ENCODE results near the gene C1orf210. TPM values are rescaled to one million over a fixed set of nuclear protein-coding genes. Genes with fewer than 3 reads are reported as not detected.

The C1orf210 gene
- total RNA-seq, 1 experiment from 2014 or later: 7.6 TPM

DNA sequence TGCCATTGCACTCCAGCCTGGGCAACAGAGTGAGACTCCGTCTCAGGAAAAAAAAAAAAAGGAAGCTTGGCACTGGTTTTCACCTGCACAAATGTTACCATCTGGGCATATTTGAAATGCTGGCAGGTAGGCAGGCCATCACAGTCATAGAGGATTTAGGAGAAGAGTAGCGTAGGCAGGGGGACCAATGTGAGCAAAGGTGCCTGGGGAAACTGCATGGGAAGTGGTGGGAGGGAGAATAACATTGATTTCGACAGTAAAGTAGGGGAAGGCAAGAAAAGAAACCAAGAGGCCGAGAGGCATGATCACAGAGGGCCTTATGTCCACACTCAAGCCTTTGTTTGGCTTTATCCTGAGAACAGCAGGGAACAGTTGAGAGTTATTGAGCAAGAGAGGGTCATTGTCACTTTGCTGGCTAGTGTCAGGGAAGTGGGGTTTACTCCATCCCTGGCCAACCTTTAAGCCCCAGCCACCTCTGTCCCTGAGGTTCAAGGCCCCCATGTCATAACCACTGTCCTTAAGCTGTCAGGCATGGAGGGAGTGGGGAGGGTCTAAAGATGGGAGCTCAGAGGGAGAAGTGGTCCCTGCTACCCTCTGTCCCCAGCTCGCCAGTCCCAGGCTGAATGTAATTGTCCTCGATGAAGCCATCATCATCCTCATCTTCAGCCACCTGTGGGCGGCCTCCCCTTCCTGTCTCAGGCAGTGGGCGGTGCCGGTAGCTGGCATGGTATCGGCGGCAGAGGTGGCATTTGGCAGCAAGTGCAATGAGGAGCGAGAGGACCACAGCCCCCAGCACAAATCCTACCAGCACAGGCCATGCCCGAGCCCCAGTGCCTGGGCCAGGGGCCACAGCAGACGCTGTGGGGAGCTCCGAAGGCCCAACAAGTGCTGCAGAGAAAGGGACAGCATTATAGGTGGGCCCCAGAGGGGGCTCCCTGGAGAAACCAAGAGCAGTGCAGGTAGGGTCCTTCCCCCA, 2.9 kb downstream of the C1orf210 start:
- H3K9ac ChIP-seq (ENCODE audit: low read length): no peak overlapping the region
- H3K27me3 ChIP-seq (ENCODE audit: insufficient read depth, low read length): no peaks in the 10 kb centered on the region
- ChIA-PET CTCF (no interaction called here), POLR2A (no interaction called here), RAD21 (ENCODE audit: low non-redundant PET in 1 of 2, low total read pairs in 2 of 2, uncharacterized antibody in 2 of 2, unreplicated experiment in 2 of 2) (no interaction called here)
- ATAC-seq (no peak), DNase-seq (ENCODE audit: low read depth, low spot score) (no peak)
- H2AFZ ChIP-seq (ENCODE audit: low read depth, low read length, poor library complexity, severe bottlenecking): no peak overlapping the region
- intact Hi-C loops (cut with micrococcal nuclease): no loop called here
- peaks cover 14 to 27% of the 10 kb centered on the region in 2 experiments; a peak in 3 of 4 replicates for H3K4me1 ChIP-seq (ENCODE audit: control insufficient read depth in 1 of 2, insufficient read depth in 2 of 2, low read length in 2 of 2)
- no peaks in the 10 kb centered on the region for H3K79me2 ChIP-seq (ENCODE audit: insufficient read depth, low read length)
- TF ChIP-seq SRF (IDR thresholded peaks at IDR 0.05; ENCODE audit: low read depth) (no peak), JUND (IDR thresholded peaks at IDR 0.05) (no peak), CEBPB (IDR thresholded peaks at IDR 0.05; ENCODE audit: low read depth) (no peak), SP1 (IDR thresholded peaks at IDR 0.05; ENCODE audit: low read depth) (no peak), TCF7L2 (IDR thresholded peaks at IDR 0.05; ENCODE audit: borderline replicate concordance, extremely low read depth, insufficient read depth, insufficient read length) (no peak), ZNF274 (IDR thresholded peaks at IDR 0.05; ENCODE audit: low read depth, low read length) (no peak), EZH2phosphoT487 (IDR thresholded peaks at IDR 0.05; ENCODE audit: borderline replicate concordance) (no peak), POLR2AphosphoS5 (IDR thresholded peaks at IDR 0.05; ENCODE audit: low read depth, low read length) (no peak), RAD21 (IDR thresholded peaks at IDR 0.05; ENCODE audit: low read depth) (no peak), ELF1 (IDR thresholded peaks at IDR 0.05; ENCODE audit: borderline replicate concordance, low read depth) (no peak), FOSL1 (IDR thresholded peaks at IDR 0.05; ENCODE audit: low read depth) (no peak), EGR1 (IDR thresholded peaks at IDR 0.05; ENCODE audit: low read depth) (no peak)
- TF ChIP-seq, protein P1, sequence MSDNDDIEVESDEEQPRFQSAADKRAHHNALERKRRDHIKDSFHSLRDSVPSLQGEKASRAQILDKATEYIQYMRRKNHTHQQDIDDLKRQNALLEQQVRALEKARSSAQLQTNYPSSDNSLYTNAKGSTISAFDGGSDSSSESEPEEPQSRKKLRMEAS (IDR thresholded peaks at IDR 0.05): no peak
- TF ChIP-seq, protein P2, sequence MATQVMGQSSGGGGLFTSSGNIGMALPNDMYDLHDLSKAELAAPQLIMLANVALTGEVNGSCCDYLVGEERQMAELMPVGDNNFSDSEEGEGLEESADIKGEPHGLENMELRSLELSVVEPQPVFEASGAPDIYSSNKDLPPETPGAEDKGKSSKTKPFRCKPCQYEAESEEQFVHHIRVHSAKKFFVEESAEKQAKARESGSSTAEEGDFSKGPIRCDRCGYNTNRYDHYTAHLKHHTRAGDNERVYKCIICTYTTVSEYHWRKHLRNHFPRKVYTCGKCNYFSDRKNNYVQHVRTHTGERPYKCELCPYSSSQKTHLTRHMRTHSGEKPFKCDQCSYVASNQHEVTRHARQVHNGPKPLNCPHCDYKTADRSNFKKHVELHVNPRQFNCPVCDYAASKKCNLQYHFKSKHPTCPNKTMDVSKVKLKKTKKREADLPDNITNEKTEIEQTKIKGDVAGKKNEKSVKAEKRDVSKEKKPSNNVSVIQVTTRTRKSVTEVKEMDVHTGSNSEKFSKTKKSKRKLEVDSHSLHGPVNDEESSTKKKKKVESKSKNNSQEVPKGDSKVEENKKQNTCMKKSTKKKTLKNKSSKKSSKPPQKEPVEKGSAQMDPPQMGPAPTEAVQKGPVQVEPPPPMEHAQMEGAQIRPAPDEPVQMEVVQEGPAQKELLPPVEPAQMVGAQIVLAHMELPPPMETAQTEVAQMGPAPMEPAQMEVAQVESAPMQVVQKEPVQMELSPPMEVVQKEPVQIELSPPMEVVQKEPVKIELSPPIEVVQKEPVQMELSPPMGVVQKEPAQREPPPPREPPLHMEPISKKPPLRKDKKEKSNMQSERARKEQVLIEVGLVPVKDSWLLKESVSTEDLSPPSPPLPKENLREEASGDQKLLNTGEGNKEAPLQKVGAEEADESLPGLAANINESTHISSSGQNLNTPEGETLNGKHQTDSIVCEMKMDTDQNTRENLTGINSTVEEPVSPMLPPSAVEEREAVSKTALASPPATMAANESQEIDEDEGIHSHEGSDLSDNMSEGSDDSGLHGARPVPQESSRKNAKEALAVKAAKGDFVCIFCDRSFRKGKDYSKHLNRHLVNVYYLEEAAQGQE (IDR thresholded peaks at IDR 0.05; ENCODE audit: low read depth): no peak
- TF ChIP-seq, protein P3, sequence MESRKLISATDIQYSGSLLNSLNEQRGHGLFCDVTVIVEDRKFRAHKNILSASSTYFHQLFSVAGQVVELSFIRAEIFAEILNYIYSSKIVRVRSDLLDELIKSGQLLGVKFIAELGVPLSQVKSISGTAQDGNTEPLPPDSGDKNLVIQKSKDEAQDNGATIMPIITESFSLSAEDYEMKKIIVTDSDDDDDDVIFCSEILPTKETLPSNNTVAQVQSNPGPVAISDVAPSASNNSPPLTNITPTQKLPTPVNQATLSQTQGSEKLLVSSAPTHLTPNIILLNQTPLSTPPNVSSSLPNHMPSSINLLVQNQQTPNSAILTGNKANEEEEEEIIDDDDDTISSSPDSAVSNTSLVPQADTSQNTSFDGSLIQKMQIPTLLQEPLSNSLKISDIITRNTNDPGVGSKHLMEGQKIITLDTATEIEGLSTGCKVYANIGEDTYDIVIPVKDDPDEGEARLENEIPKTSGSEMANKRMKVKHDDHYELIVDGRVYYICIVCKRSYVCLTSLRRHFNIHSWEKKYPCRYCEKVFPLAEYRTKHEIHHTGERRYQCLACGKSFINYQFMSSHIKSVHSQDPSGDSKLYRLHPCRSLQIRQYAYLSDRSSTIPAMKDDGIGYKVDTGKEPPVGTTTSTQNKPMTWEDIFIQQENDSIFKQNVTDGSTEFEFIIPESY (IDR thresholded peaks at IDR 0.05; ENCODE audit: extremely low read depth, insufficient replicate concordance, low read length): no peak
- TF ChIP-seq, protein P4, sequence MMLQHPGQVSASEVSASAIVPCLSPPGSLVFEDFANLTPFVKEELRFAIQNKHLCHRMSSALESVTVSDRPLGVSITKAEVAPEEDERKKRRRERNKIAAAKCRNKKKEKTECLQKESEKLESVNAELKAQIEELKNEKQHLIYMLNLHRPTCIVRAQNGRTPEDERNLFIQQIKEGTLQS (IDR thresholded peaks at IDR 0.05): no peak
- TF ChIP-seq, protein P5, sequence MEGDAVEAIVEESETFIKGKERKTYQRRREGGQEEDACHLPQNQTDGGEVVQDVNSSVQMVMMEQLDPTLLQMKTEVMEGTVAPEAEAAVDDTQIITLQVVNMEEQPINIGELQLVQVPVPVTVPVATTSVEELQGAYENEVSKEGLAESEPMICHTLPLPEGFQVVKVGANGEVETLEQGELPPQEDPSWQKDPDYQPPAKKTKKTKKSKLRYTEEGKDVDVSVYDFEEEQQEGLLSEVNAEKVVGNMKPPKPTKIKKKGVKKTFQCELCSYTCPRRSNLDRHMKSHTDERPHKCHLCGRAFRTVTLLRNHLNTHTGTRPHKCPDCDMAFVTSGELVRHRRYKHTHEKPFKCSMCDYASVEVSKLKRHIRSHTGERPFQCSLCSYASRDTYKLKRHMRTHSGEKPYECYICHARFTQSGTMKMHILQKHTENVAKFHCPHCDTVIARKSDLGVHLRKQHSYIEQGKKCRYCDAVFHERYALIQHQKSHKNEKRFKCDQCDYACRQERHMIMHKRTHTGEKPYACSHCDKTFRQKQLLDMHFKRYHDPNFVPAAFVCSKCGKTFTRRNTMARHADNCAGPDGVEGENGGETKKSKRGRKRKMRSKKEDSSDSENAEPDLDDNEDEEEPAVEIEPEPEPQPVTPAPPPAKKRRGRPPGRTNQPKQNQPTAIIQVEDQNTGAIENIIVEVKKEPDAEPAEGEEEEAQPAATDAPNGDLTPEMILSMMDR (IDR thresholded peaks at IDR 0.05 in 2 of 3, conservative IDR thresholded peaks at IDR 0.05 in 1 of 3; ENCODE audit: borderline replicate concordance in 1 of 3, insufficient read depth in 1 of 3, low read depth in 2 of 3, low read length in 2 of 3): no peak
- no peaks in the 10 kb centered on the region for H4K20me1 ChIP-seq (ENCODE audit: insufficient read depth)
- no peak overlapping the region for H3K4me2 ChIP-seq (ENCODE audit: low read length)
- no peak overlapping the region for H3K4me3 ChIP-seq (replicated peaks in 1 of 2; ENCODE audit: low read depth in 1 of 2, low read length in 2 of 2)
- BruUV-seq (replicated peaks): TSS peak; percentile 21
- no peaks in the 10 kb centered on the region for H3K9me2 ChIP-seq (ENCODE audit: insufficient read depth)
- H3K27ac ChIP-seq (ENCODE audit: low read depth, low read length): no peak overlapping the region
- H3K9me3 ChIP-seq (ENCODE audit: control insufficient read depth in 1 of 2, insufficient read depth in 1 of 2, low read depth in 1 of 2, low read length in 2 of 2): no peaks in the 10 kb centered on the region
- 0 out of 4 replicates have a peak, but pooled peaks cover 0 to 2% of the 10 kb centered on the region in 2 experiments for H3K36me3 ChIP-seq (ENCODE audit: control insufficient read depth in 1 of 2, insufficient read depth in 2 of 2, low read length in 2 of 2)
